AG09319 (cell line): ENCODE data around the gene PCYT1B.

Experiments used
- DNase-seq: peaks from one replicate; pipeline ENCODE4 v3.0.0-alpha.2; 2010; ENCODE audit warnings: low read depth; ENCODE audit errors: extremely low read depth
- TF ChIP-seq, protein P1 (sequence below): IDR thresholded peaks from 2 replicates; pipeline ENCODE4 v1.5.1; 2011; ENCODE audit warnings: low read depth, mild to moderate bottlenecking, inconsistent platforms, low read length, moderate library complexity

PCYT1B gene

DNA sequence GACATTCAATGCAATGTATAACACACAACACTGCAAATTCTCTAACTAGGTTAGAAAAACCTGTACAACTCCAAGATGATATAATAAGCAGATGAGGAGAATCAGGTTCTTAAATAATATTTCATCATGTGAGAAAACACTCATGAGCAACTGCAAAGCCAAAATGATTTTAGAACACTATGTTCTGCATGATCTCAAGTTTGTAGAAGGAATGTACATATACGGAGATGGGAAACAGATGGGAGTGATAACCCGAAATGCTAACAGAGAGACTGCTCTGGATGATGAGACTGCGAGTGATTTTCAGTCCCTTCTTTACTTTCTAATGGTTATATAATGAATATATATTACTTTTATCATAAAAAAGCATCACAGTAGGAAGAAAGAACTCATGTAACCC lies 80.9 kb downstream of the PCYT1B start:
- no peak for DNase-seq
- TF ChIP-seq, protein P1, sequence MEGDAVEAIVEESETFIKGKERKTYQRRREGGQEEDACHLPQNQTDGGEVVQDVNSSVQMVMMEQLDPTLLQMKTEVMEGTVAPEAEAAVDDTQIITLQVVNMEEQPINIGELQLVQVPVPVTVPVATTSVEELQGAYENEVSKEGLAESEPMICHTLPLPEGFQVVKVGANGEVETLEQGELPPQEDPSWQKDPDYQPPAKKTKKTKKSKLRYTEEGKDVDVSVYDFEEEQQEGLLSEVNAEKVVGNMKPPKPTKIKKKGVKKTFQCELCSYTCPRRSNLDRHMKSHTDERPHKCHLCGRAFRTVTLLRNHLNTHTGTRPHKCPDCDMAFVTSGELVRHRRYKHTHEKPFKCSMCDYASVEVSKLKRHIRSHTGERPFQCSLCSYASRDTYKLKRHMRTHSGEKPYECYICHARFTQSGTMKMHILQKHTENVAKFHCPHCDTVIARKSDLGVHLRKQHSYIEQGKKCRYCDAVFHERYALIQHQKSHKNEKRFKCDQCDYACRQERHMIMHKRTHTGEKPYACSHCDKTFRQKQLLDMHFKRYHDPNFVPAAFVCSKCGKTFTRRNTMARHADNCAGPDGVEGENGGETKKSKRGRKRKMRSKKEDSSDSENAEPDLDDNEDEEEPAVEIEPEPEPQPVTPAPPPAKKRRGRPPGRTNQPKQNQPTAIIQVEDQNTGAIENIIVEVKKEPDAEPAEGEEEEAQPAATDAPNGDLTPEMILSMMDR, result no peak

DNA sequence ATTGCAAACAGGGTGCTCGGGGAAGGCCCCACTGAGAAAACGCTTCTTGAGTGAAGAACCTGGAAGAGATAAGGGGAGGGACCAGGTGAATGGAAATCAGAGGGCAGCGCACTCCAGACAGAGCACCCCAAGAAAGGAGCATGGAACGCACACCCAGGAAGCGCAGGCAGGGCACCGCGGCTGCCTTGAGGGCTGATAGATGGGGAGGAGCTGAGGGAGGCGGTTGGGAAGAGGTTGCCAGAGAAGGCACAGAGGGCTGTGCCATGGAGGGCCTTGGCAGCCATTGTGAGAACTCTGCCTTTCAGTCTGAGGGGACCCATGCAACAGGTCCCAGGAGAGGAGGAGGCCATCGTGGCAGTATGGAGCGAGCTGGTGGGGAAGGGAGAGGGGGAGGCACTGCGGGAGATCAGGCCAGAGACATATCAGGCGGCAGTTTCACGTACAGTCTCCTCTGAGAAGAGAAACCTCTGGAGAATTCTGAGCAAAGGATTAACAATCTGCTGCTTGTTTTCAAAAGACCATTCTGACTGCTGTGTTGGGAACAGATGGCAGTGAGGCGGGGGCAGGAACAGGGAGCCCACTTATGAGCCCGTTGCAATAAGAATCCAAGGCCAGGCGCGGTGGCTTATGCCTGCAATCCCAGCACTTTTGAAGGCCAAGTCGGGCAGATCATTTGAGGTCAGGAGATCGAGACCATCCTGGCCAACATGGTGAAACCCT lies 83.7 kb downstream of the PCYT1B start:
- TF ChIP-seq, protein P1, result no peak
- DNase-seq, result no peak

DNA sequence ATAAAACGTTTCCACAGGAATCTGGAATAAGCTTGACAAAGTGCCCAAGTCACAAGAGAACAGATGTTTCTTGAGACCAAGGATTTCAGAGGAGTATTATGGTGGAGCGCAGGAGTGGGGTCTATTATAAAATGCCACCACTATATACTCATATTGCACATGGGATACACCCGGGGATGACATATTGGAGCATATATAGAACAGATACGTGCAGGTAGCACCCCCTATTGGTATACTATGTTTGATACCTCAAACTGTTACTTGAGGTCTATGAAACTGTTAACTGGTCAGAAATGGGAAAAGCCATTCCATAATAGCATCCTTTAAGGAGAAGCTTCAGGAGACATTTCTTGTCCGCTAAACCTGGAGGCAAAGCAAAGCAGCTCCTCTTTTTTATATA lies 86.0 kb downstream of the PCYT1B start:
- TF ChIP-seq, protein P1, result no peak; the same call in none of the 2 replicates
- DNase-seq, result no peak

DNA sequence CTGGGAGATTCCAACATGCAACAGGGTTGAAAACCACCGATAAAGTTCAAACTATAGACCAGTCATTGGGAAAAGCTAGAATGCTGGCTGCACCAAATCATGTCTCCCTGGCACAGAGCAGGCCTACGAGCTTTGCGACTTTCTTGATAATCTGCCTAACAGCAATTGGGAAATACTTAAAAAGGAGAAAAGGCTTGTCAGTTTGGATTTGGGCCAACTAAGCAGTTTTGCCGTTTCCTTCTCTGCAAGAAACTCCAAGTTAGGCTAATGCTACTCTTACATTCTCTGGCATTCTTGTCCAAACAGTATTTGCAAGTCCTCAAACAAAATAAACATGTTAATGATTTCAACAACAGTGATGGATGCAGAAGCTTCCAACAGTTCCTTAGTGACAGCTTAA lies 94.1 kb downstream of the PCYT1B start:
- no peak for DNase-seq
- TF ChIP-seq, protein P1, result no peak

DNA sequence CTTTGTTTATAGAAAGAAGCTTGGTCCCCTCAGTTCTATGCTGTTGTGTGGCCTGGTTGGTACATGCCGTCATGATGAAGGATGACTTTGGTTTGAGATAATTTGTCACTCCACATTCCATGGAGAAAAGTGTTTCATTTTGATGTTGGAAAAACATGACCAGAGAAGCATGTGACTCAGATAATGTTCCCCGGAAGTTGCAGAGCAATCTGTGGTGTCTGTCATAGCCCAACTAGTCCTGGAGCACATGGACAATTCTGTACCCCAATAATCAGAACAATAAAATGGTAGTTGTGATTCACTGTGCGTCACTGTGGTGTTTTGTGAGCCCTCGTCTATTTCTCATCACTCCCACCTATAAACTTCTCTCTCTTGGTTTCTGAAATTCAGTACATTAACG lies 97.0 kb downstream of the PCYT1B start:
- DNase-seq, result no peak
- TF ChIP-seq, protein P1, result no peak

DNA sequence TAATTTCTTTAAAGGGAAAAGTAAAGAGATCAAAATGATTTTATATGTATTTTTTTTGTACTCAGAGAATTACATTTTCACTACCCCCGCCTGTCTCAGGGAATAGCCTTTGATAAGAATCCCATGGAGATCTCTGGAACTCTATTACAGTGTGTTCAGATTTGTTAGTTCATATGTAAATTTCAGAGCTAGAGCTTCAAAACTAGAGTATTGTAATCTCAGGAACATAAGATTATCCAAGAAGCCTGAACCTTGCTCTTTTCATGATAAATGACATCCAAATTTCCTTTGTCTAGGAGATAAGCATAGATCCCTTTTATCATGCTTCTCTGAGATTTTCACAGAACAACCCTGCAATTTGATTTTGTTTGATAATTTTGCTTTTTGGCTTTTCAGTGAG lies 99.2 kb downstream of the PCYT1B start:
- TF ChIP-seq, protein P1, result no peak
- DNase-seq, result no peak

DNA sequence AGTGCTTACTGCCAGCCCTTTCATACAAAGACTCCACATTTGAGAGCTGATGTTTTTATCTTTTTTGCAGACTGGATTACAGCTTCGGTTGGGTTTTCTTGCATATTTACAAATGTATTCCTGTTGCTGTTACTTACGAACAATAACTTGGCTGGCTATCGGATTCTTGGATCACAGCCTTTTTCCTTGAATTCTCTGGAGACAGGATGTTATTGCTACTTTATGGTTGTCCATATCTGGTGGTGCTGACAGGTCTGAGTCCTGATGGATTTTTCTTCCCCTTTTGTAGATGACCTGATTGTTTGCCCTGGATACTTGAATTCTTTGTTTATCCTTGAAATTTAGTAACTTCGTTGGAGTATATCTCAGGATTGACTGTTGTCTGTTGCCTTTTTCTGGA lies 104.4 kb downstream of the PCYT1B start:
- no peak for DNase-seq
- TF ChIP-seq, protein P1, result no peak
